Glutamatergic neuron (in vitro differentiated cells): Measurements from ENCODE around the gene MCM5. TPM values are rescaled to one million over a fixed set of nuclear protein-coding genes. Genes with fewer than 3 reads are reported as not detected.

Experiments used
- DNase-seq: peaks from one replicate; pipeline ENCODE4 v3.0.0; 2022
- H3K27ac Mint-ChIP-seq: one replicate; pipeline ENCODE4 v1.8.0; 2020; ENCODE audit warnings: mild to moderate bottlenecking, mixed read lengths, inconsistent platforms; ENCODE audit not compliant: unreplicated experiment
- H3K27me3 Mint-ChIP-seq: one replicate; pipeline ENCODE4 v1.8.0; 2020; ENCODE audit warnings: mild to moderate bottlenecking, moderate library complexity, mixed read lengths, inconsistent platforms; ENCODE audit not compliant: unreplicated experiment
- H3K36me3 Mint-ChIP-seq: one replicate; pipeline ENCODE4 v1.8.0; 2020; ENCODE audit warnings: mild to moderate bottlenecking, mixed read lengths, inconsistent platforms; ENCODE audit not compliant: unreplicated experiment
- H3K4me1 Mint-ChIP-seq: one replicate; pipeline ENCODE4 v1.8.0; 2020; ENCODE audit warnings: mild to moderate bottlenecking, low read depth, mixed read lengths, inconsistent platforms; ENCODE audit not compliant: unreplicated experiment
- H3K4me3 Mint-ChIP-seq: one replicate; pipeline ENCODE4 v1.8.0; 2020; ENCODE audit warnings: mild to moderate bottlenecking, mixed read lengths, inconsistent platforms; ENCODE audit not compliant: unreplicated experiment
- H3K9me3 Mint-ChIP-seq: one replicate; pipeline ENCODE4 v1.8.0; 2020; ENCODE audit warnings: mild to moderate bottlenecking, moderate library complexity, mixed read lengths, inconsistent platforms; ENCODE audit not compliant: unreplicated experiment
- CTCF ChIP-seq: fragments of 200-600 bp; sonication (generic); IDR thresholded peaks from one replicate; pipeline ENCODE4 v1.5.0; 2021; ENCODE audit not compliant: partially characterized antibody, unreplicated experiment
- total RNA-seq: library from RNA; stranded (reverse); fragmentation: NEBNext Ultra II Directional; extraction: Animal tissue kit (Norgen Biotek cat#: 25700); gene quantifications from one replicate; pipeline ENCODE4 v1.2.1, GENCODE V29; 2021; ENCODE audit not compliant: unreplicated experiment

The MCM5 gene
- total RNA-seq, 1 donor from 2014 or later, result 28.3 TPM

DNA sequence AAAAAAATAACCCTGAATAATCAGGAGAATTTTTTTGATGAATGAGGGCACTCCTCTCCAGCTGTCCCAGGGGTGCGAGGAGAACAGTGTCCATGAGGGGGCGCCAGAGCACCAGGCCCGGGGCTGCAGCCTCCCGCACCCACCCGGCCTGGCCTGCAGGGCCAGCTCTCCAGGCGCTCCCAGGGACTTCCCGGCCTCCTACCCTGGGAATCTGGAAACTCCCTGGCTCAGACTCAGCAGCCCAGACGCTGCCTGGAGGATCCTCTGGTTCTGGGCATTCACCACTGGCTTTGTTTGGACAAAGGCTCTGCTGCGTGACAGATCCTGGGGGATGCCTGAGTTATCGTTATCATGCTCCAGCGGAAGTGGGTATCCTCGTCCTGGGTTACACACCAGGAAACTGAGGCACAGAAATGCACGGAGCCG lies 31.0 kb downstream of the MCM5 start:
- Mint-ChIP-seq H3K4me1 (peaks cover 7% of the 10 kb centered on the region), H3K9me3 (peaks cover 2% of the 10 kb centered on the region), H3K36me3 (no peaks in the 10 kb centered on the region), H3K27ac (no peak overlapping the region), H3K27me3 (peaks cover 6% of the 10 kb centered on the region), H3K4me3 (no peak overlapping the region)
- TF ChIP-seq CTCF, result peak; percentile 97
- peak; percentile 96 for DNase-seq

DNA sequence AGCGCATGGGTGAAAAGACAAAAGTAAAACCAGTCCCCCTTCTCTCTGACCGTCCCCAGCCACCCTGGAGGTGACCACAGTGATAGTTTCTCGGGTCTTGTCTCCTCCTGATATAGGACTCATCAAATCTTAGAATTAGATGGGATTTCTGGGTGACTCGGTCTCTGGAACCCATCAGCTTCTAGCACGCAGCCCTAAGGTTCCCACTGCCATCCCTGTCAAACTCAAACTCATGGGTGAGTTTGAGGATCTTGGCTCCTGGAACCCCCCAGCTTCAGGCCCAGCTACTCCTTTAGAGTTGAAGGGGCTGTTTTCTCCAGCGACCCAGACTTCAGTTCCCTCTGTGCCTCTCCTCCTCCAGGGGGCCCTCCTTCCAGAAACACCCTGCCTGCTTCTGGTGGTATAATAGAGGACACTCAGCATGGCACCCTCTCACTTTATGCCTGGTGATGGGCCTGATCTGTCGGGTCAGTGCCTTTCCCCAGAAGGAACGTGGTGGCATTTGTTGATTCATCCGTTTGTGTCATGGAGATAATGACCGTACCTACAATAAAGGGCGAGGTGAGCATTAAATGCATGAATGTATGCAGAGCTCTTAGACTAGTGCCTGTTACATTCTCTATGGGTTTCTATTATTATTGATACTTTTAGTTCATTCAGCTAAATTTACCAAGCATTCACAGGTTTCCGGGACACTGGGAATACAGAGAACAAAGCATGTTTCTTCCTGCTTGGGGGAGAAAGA lies 31.7 kb downstream of the MCM5 start:
- Mint-ChIP-seq H3K4me3 (no peak overlapping the region), H3K9me3 (peaks cover 2% of the 10 kb centered on the region), H3K36me3 (no peaks in the 10 kb centered on the region), H3K4me1 (peaks cover 6% of the 10 kb centered on the region), H3K27me3 (peaks cover 6% of the 10 kb centered on the region), H3K27ac (peak overlapping the region; percentile 44)
- no peak for TF ChIP-seq CTCF
- no peak for DNase-seq

DNA sequence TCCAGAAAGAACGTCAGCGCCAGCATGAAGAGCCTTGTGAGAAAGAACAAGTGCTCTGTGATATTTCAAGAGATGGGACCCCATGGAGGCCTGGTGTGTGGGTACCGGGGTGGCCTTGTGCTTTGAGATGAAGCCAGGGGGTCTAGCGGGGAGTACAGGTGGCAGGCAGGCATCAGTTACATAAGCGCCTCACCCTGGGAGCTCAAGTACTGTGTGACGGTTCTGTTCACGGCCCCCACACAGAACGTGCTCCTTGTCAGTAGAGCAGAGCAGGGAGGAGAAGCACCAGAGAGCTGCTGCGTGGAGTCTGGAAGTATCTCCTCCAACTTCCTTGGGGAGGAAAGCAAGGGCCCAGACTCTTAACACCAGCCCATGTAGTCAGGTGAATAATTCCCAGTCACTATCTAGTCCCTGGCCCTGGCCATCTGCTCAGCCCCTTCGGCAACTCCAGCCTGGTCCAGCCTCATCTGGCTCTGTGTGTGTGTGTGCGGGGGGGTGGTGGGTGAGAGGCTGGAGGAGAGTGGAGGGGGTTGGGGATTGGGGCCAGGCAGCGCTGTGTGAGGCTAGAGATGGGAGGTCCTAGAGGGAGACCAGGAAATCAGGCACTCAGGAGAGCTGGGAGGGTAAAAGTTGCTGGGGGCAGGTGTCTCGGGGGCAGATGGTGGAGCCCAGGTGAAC lies 32.4 kb downstream of the MCM5 start:
- H3K9me3 Mint-ChIP-seq, result peaks cover 2% of the 10 kb centered on the region
- H3K4me3 Mint-ChIP-seq, result no peak overlapping the region
- H3K27ac Mint-ChIP-seq, result peak overlapping the region; percentile 44
- no peak for DNase-seq
- TF ChIP-seq CTCF, result no peak
- peaks cover 7% of the 10 kb centered on the region for H3K27me3 Mint-ChIP-seq
- peaks cover 4% of the 10 kb centered on the region for H3K4me1 Mint-ChIP-seq
- H3K36me3 Mint-ChIP-seq, result no peaks in the 10 kb centered on the region

DNA sequence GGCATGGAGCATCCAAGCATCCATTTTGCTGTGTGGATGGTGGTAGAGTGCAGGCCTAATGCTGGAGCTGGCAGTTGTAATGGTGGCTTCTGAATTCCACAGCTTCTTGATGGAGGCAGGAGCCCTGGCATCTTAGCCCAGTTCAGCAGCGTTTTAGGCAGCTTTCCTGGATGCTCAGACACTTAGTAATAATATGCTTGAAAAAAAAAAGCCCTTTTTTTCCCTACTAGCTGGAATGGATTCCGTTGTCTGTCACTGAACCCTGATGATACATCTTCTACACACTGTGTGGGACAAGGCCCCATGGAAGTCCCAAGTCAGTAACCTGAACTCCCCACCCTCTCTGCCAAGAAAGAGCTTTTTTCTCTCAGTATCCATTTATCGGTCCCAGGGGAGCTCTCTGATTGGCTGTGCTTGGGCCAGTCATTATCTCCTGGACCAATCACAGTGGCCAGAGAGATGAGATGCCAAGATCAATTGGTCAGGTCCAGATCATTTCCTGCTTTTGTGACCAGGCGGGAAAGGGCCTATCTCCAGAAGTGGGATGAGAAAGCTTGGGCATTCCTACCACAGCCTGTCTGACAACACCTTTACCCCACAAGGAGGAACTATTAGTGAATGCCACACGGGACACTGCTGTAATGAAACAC lies 34.2 kb downstream of the MCM5 start:
- Mint-ChIP-seq H3K9me3 (peaks cover 5% of the 10 kb centered on the region), H3K4me3 (no peak overlapping the region), H3K27ac (no peak overlapping the region), H3K36me3 (no peaks in the 10 kb centered on the region), H3K4me1 (peaks cover 4% of the 10 kb centered on the region), H3K27me3 (peaks cover 8% of the 10 kb centered on the region)
- no peak for DNase-seq
- TF ChIP-seq CTCF, result no peak
